ENCODE results near the gene IL34. TPM values are rescaled to one million over a fixed set of nuclear protein-coding genes. Genes with fewer than 3 reads are reported as not detected.
"Not testable (repeated sequence)": the region's sequence is repeated elsewhere in the genome, so short reads cannot be mapped to it uniquely, and the experiment has no call there.

The IL34 gene
- total RNA-seq, 1 donor from 2014 or later: 0.47 TPM

- TF ChIP-seq CTCF (conservative IDR thresholded peaks at IDR 0.05): no peak
- H3K36me3 Mint-ChIP-seq (ENCODE audit: low read depth): peaks cover 21% of the 10 kb centered on the region
- no peak overlapping the region for H3K27ac Mint-ChIP-seq (ENCODE audit: unreplicated experiment)
- no peak for DNase-seq (ENCODE audit: low read depth, low spot score)
- peaks cover under 1% of the 10 kb centered on the region for H3K9me3 Mint-ChIP-seq
- H3K4me3 Mint-ChIP-seq: no peak overlapping the region
- no peaks in the 10 kb centered on the region for H3K27me3 Mint-ChIP-seq (ENCODE audit: low read depth)
- H3K4me1 Mint-ChIP-seq: no peaks in the 10 kb centered on the region
Observed at GRCh38 chr16:70663524-70664324, 17.4 kb downstream of the IL34 start.

GRCh38 chr16:70664325-70665112 is 18.2 kb downstream of the IL34 start:
- H3K36me3 Mint-ChIP-seq (ENCODE audit: low read depth): peaks cover 28% of the 10 kb centered on the region
- H3K27ac Mint-ChIP-seq (ENCODE audit: unreplicated experiment): no peak overlapping the region

GRCh38 chr16:70665113-70665694 is 18.8 kb downstream of the IL34 start:
- Mint-ChIP-seq H3K36me3 (ENCODE audit: low read depth) (peaks cover 35% of the 10 kb centered on the region), H3K27ac (ENCODE audit: unreplicated experiment) (no peak overlapping the region), H3K4me1 (no peaks in the 10 kb centered on the region), H3K9me3 (peaks cover 5% of the 10 kb centered on the region), H3K27me3 (ENCODE audit: low read depth) (no peaks in the 10 kb centered on the region), H3K4me3 (no peak overlapping the region)
- TF ChIP-seq CTCF (conservative IDR thresholded peaks at IDR 0.05): no peak
- no peak for DNase-seq (ENCODE audit: low read depth, low spot score)

More at GRCh38 chr16:70664325-70665112, 18.2 kb downstream of the IL34 start:
- TF ChIP-seq CTCF (conservative IDR thresholded peaks at IDR 0.05): no peak
- no peak for DNase-seq (ENCODE audit: low read depth, low spot score)
- Mint-ChIP-seq H3K4me3 (no peak overlapping the region), H3K4me1 (no peaks in the 10 kb centered on the region), H3K9me3 (peaks cover 3% of the 10 kb centered on the region), H3K27me3 (ENCODE audit: low read depth) (no peaks in the 10 kb centered on the region)

GRCh38 chr16:70665806-70666735 is 19.7 kb downstream of the IL34 start:
- Mint-ChIP-seq H3K36me3 (ENCODE audit: low read depth) (peaks cover 39% of the 10 kb centered on the region), H3K9me3 (peaks cover 8% of the 10 kb centered on the region), H3K27me3 (ENCODE audit: low read depth) (no peaks in the 10 kb centered on the region), H3K4me3 (no peak overlapping the region), H3K27ac (ENCODE audit: unreplicated experiment) (no peak overlapping the region), H3K4me1 (no peaks in the 10 kb centered on the region)
- no peak for TF ChIP-seq CTCF (conservative IDR thresholded peaks at IDR 0.05)
- DNase-seq (ENCODE audit: low read depth, low spot score): no peak

- TF ChIP-seq CTCF (conservative IDR thresholded peaks at IDR 0.05): no peak
- H3K36me3 Mint-ChIP-seq (ENCODE audit: low read depth): peaks cover 42% of the 10 kb centered on the region
- no peak for DNase-seq (ENCODE audit: low read depth, low spot score)
- no peaks in the 10 kb centered on the region for H3K4me1 Mint-ChIP-seq
- no peak overlapping the region for H3K4me3 Mint-ChIP-seq
- H3K27ac Mint-ChIP-seq (ENCODE audit: unreplicated experiment): no peak overlapping the region
- H3K27me3 Mint-ChIP-seq (ENCODE audit: low read depth): no peaks in the 10 kb centered on the region
- peaks cover 8% of the 10 kb centered on the region for H3K9me3 Mint-ChIP-seq
Observed at GRCh38 chr16:70670175-70670574, 23.8 kb downstream of the IL34 start.

- H3K27ac Mint-ChIP-seq (ENCODE audit: unreplicated experiment); H3K4me3 Mint-ChIP-seq; H3K27me3 Mint-ChIP-seq (ENCODE audit: low read depth); H3K9me3 Mint-ChIP-seq; DNase-seq (ENCODE audit: low read depth, low spot score); H3K4me1 Mint-ChIP-seq: not testable (repeated sequence)
- H3K36me3 Mint-ChIP-seq (ENCODE audit: low read depth): peaks cover 42% of the 10 kb centered on the region
Observed at GRCh38 chr16:70670938-70671337, 24.6 kb downstream of the IL34 start.

All from neural crest cell (in vitro differentiated cells).